ENCODE measurements around the gene PPP1R2. TPM values are rescaled to one million over a fixed set of nuclear protein-coding genes. Genes with fewer than 3 reads are reported as not detected.

Gene PPP1R2
- polyA plus RNA-seq, 1 of the 3 experiments (the other 2 are of a cell fraction), result 8.1 TPM

GRCh38 chr3:195574497-195575304 is 31.6 kb upstream of the PPP1R2 start:
- no peaks in the 10 kb centered on the region for H3K9me3 ChIP-seq
- CTCF ChIA-PET, result interaction anchor here (0.8 kb wide), 1 partner anchor 8 kb away, joined by 3 read pairs; no protein-coding TSS in a partner anchor
- WGBS (ENCODE audit: low lambda C conversion rate), result 65% methylated on average over 8 of the region's 8 CpGs

DNA sequence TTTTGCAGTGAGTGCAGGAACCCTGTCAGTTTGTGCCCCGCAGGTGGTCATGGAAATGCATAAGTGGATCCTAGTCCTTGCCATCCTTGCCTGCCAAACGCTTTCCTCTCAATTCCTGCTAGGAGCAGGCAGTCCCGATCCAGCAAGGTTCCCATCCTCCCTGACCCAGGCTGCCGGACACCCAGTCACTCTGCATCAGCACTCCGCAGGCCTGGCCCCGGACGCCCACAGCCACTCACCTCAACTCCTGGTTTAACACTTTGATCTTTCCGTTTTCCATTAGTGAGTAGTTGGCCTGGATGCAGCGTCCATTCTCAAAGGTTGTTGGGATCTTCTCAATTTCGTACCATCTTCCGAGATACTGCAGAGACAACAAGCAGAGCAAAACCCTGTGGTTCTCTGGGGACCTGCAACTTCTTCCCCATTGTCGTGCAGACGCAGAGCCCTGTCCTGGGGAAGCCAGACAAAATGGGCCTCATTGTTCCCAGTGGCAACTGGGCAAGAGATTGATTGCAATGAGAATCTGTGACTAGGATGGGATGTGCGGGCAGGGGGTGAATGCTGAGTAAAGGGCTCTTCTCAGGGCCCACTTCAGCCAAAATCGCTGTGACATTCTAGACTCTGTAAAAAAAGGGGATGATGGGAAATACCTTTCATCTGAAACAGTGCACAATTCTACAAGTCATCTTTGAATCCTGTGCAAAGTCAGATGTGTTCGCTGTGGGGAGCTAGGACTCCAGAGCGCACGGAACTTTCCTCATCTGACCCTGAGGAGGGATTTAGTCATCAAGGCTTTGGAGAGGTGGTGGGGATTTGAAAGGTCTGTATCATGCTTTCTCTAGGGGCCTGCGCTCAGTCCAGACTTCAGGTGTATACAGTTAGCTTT is 30.7 kb upstream of the PPP1R2 start:
- no peak overlapping the region for H3K27ac ChIP-seq (ENCODE audit: low read depth in 2 of 2, low read length in 1 of 2)
- no peaks in the 10 kb centered on the region for H3K4me1 ChIP-seq (ENCODE audit: control insufficient read depth in 1 of 2, insufficient read depth in 2 of 2, low read depth in 1 of 2, low read length in 1 of 2)
- H3K79me2 ChIP-seq (ENCODE audit: insufficient read depth), result no peaks in the 10 kb centered on the region
- H3K9me3 ChIP-seq, result no peaks in the 10 kb centered on the region
- no peak for DNase-seq
- no peak overlapping the region for H3K4me3 ChIP-seq (ENCODE audit: low read depth in 2 of 2, low read length in 1 of 2)
- CTCF ChIA-PET, result no interaction called here
- POLR2A ChIA-PET, result no interaction called here
- no peaks in the 10 kb centered on the region for H3K36me3 ChIP-seq (replicated peaks in 1 of 2; ENCODE audit: control insufficient read depth in 1 of 2, insufficient read depth in 2 of 2, low read length in 1 of 2)
- H4K20me1 ChIP-seq (ENCODE audit: insufficient read depth), result no peaks in the 10 kb centered on the region
- no peak overlapping the region for H3K9ac ChIP-seq
- no peaks in the 10 kb centered on the region; the same call in 1 of the 2 replicates for H3K27me3 ChIP-seq (ENCODE audit: insufficient read depth)
- no peak overlapping the region for H2AFZ ChIP-seq (ENCODE audit: low read depth)
- no peak overlapping the region for H3K4me2 ChIP-seq
- no peaks in the 10 kb centered on the region for H3F3A ChIP-seq (replicated peaks; ENCODE audit: insufficient read depth)
- no peaks in the 10 kb centered on the region for H3K9me2 ChIP-seq
- WGBS (ENCODE audit: low lambda C conversion rate), result 75% methylated on average over 18 of the region's 19 CpGs
- no peak for TF ChIP-seq NFIC (IDR thresholded peaks at IDR 0.05; ENCODE audit: borderline replicate concordance)
- no peak for TF ChIP-seq TCF12 (IDR thresholded peaks at IDR 0.05)
- no peak for TF ChIP-seq TAF1 (IDR thresholded peaks at IDR 0.05; ENCODE audit: borderline replicate concordance, low read depth, low read length)
- TF ChIP-seq GABPA (IDR thresholded peaks at IDR 0.05; ENCODE audit: low read depth), result no peak
- TF ChIP-seq YY1 (IDR thresholded peaks at IDR 0.05; ENCODE audit: low read depth), result no peak
- no peak for TF ChIP-seq FOSL2 (IDR thresholded peaks at IDR 0.05; ENCODE audit: borderline replicate concordance, low read depth)
- TF ChIP-seq FOXM1 (IDR thresholded peaks at IDR 0.05; ENCODE audit: low read depth), result no peak
- TF ChIP-seq RAD21 (IDR thresholded peaks at IDR 0.05; ENCODE audit: low read length), result no peak
- TF ChIP-seq MAX (IDR thresholded peaks at IDR 0.05; ENCODE audit: low read depth), result no peak
- TF ChIP-seq, protein P1, sequence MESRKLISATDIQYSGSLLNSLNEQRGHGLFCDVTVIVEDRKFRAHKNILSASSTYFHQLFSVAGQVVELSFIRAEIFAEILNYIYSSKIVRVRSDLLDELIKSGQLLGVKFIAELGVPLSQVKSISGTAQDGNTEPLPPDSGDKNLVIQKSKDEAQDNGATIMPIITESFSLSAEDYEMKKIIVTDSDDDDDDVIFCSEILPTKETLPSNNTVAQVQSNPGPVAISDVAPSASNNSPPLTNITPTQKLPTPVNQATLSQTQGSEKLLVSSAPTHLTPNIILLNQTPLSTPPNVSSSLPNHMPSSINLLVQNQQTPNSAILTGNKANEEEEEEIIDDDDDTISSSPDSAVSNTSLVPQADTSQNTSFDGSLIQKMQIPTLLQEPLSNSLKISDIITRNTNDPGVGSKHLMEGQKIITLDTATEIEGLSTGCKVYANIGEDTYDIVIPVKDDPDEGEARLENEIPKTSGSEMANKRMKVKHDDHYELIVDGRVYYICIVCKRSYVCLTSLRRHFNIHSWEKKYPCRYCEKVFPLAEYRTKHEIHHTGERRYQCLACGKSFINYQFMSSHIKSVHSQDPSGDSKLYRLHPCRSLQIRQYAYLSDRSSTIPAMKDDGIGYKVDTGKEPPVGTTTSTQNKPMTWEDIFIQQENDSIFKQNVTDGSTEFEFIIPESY (IDR thresholded peaks at IDR 0.05; ENCODE audit: borderline replicate concordance, low read depth), result no peak
- no peak for TF ChIP-seq MXI1 (IDR thresholded peaks at IDR 0.05; ENCODE audit: low read depth, low read length)
- TF ChIP-seq RFX5 (IDR thresholded peaks at IDR 0.05; ENCODE audit: low read length), result no peak
- TF ChIP-seq FOXJ3 (CRISPR knock-in tag; IDR thresholded peaks at IDR 0.05), result no peak
- TF ChIP-seq, protein P2, sequence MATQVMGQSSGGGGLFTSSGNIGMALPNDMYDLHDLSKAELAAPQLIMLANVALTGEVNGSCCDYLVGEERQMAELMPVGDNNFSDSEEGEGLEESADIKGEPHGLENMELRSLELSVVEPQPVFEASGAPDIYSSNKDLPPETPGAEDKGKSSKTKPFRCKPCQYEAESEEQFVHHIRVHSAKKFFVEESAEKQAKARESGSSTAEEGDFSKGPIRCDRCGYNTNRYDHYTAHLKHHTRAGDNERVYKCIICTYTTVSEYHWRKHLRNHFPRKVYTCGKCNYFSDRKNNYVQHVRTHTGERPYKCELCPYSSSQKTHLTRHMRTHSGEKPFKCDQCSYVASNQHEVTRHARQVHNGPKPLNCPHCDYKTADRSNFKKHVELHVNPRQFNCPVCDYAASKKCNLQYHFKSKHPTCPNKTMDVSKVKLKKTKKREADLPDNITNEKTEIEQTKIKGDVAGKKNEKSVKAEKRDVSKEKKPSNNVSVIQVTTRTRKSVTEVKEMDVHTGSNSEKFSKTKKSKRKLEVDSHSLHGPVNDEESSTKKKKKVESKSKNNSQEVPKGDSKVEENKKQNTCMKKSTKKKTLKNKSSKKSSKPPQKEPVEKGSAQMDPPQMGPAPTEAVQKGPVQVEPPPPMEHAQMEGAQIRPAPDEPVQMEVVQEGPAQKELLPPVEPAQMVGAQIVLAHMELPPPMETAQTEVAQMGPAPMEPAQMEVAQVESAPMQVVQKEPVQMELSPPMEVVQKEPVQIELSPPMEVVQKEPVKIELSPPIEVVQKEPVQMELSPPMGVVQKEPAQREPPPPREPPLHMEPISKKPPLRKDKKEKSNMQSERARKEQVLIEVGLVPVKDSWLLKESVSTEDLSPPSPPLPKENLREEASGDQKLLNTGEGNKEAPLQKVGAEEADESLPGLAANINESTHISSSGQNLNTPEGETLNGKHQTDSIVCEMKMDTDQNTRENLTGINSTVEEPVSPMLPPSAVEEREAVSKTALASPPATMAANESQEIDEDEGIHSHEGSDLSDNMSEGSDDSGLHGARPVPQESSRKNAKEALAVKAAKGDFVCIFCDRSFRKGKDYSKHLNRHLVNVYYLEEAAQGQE (IDR thresholded peaks at IDR 0.05; ENCODE audit: low read depth, low read length), result no peak
- TF ChIP-seq, protein P3, sequence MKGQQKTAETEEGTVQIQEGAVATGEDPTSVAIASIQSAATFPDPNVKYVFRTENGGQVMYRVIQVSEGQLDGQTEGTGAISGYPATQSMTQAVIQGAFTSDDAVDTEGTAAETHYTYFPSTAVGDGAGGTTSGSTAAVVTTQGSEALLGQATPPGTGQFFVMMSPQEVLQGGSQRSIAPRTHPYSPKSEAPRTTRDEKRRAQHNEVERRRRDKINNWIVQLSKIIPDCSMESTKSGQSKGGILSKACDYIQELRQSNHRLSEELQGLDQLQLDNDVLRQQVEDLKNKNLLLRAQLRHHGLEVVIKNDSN (IDR thresholded peaks at IDR 0.05; ENCODE audit: borderline replicate concordance, low read depth), result no peak
- TF ChIP-seq RCOR1 (IDR thresholded peaks at IDR 0.05; ENCODE audit: low read length), result no peak
- TF ChIP-seq ELF1 (IDR thresholded peaks at IDR 0.05), result no peak

More at GRCh38 chr3:195574497-195575304, 31.6 kb upstream of the PPP1R2 start:
- POLR2A ChIA-PET, result no interaction called here
- no peak overlapping the region for H3K4me3 ChIP-seq (ENCODE audit: low read depth in 2 of 2, low read length in 1 of 2)
- no peaks in the 10 kb centered on the region for H4K20me1 ChIP-seq (ENCODE audit: insufficient read depth)
- no peak overlapping the region for H3K4me2 ChIP-seq
- H3F3A ChIP-seq (replicated peaks; ENCODE audit: insufficient read depth), result no peaks in the 10 kb centered on the region
- DNase-seq, result no peak
- H3K36me3 ChIP-seq (replicated peaks in 1 of 2; ENCODE audit: control insufficient read depth in 1 of 2, insufficient read depth in 2 of 2, low read length in 1 of 2), result no peaks in the 10 kb centered on the region
- H2AFZ ChIP-seq (ENCODE audit: low read depth), result no peak overlapping the region
- TF ChIP-seq EZH2phosphoT487 (IDR thresholded peaks at IDR 0.05; ENCODE audit: borderline replicate concordance, low read depth) (no peak), CHD2 (IDR thresholded peaks at IDR 0.05; ENCODE audit: low read length, partially characterized antibody) (no peak), RAD21 (IDR thresholded peaks at IDR 0.05; ENCODE audit: low read length) (no peak), EP300 (IDR thresholded peaks at IDR 0.05; ENCODE audit: borderline replicate concordance in 1 of 2, low read depth in 1 of 2, low read length in 1 of 2) (no peak), RCOR1 (IDR thresholded peaks at IDR 0.05; ENCODE audit: low read length) (no peak), GABPA (IDR thresholded peaks at IDR 0.05; ENCODE audit: low read depth) (no peak), MXI1 (IDR thresholded peaks at IDR 0.05; ENCODE audit: low read depth, low read length) (no peak), POLR2AphosphoS5 (IDR thresholded peaks at IDR 0.05; ENCODE audit: low read depth, low read length) (no peak), RXRA (IDR thresholded peaks at IDR 0.05; ENCODE audit: borderline replicate concordance, low read depth) (no peak)
- no peaks in the 10 kb centered on the region for H3K9me2 ChIP-seq
- H3K79me2 ChIP-seq (ENCODE audit: insufficient read depth), result no peaks in the 10 kb centered on the region
- H3K27me3 ChIP-seq (ENCODE audit: insufficient read depth), result no peaks in the 10 kb centered on the region; the same call in 1 of the 2 replicates
- no peak overlapping the region for H3K27ac ChIP-seq (ENCODE audit: low read depth in 2 of 2, low read length in 1 of 2)
- no peaks in the 10 kb centered on the region for H3K4me1 ChIP-seq (ENCODE audit: control insufficient read depth in 1 of 2, insufficient read depth in 2 of 2, low read depth in 1 of 2, low read length in 1 of 2)
- H3K9ac ChIP-seq, result no peak overlapping the region

Data from SK-N-SH (cell line).